ENCODE measurements around the gene ZNF329.

ZNF329 gene

DNA sequence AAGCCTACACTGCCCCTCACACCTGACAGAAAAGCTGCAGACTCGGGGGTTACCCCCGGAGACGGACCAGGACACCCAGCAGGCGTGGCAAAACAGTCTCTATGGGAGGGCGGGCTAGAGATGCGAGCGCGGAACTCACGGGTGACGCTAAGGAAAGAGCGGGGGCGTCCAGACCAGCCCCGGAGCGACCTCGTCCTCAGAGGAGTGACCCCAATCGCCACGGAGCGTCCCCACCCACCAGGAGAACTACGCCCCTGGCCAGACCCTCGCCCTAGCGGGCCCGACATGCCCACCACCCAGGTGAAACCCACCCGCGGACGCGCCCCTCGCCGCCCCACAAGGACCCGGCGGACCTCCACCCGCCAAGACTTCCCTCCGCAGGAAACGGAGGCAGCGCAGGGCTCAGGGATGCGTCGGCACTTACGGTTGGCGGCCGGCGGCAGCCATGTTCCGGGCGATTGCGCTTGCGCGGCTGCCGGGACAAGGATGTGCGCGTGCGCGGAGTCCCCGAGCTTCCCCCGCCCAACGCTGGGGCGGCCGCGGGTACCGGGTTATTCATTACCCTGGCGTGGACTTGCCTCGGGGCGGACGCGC lies at the start of gene ZNF329:
Gene ZNF329 (minus strand): TSS at position 462 of the 594 bp plus-strand sequence. CDS start 21,286 bp downstream, outside the sequence.
- peak within 1 kb of the TSS; percentile 90 for H3K4me3 ChIP-seq (ENCODE audit: low read length)
- TF ChIP-seq ZNF274 (IDR thresholded peaks at IDR 0.05; ENCODE audit: low read depth, low read length): no peak

GRCh38 chr19:58196901-58197616 lies 46.5 kb upstream of the ZNF329 start:
- H3K4me3 ChIP-seq (ENCODE audit: low read length): no peak overlapping the region
- TF ChIP-seq ZNF274 (IDR thresholded peaks at IDR 0.05; ENCODE audit: low read depth, low read length): peak; percentile 100

DNA sequence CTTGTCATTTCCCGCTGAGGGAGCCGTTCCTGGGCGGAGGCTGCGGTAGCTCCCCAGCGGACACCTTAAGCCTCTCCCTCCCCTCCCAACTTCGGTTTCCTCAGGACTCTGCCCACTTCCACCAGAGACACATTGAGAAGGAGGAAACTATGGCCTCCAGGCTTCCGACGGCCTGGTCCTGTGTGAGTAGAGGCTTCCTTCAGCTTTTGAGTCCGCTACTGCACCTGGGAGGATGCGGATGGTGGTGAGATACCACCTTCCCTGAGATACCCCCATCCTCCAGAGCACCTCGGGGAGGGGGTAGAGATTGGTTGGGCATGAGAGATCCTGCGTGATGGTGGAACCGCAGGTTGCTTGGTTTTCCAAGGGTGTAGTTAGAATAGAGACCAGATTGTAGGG lies 33.2 kb upstream of the ZNF329 start:
- no peak for TF ChIP-seq ZNF274 (IDR thresholded peaks at IDR 0.05; ENCODE audit: low read depth, low read length)
- H3K4me3 ChIP-seq (ENCODE audit: low read length): peak overlapping the region; percentile 91

DNA sequence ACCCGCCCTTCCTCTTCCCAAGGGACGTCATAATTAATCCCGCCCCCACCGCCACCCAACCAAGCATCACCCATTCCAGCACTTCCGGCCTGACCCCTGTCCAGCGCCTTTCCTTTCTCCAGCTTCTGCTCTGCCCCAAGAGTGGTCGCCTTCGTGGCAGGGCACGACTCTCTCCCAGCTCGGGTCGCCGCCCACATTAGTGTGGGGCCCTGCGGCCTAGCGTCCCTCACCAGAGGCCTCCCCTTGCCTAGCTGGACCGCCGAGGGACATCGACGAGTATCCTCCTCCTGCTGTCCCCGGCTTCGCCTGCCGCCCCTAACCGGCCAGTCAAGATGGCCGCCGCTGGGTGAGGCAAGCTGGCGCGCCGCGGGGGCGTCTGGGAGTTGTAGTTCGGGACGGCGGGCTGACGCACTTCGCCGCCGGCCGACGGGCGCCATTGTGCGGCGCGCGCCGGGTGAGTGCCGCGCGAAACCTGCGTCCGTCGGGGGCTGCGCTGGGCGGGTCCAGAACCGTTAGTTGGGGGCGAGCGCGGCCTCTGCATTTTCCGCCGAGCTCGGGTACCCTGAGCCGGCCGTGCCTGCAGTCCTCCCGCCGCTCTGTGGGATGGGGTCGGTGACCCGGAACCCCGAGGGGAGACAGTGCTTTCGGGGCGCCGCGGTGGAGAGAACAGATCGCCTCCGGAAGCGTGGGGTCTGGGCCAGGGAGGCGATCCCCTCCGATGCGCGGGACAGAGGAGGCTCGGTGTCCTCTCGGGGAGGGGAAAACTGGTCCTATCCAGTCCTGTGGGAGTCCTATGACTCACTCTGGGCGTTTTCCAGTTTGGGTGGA lies 32.6 kb upstream of the ZNF329 start, which contains the start of gene ZNF274:
Gene ZNF274 (plus strand): TSS at position 73 of the 828 bp plus-strand sequence. CDS start 905 bp downstream, outside the sequence.
- TF ChIP-seq ZNF274 (IDR thresholded peaks at IDR 0.05; ENCODE audit: low read depth, low read length): no peak
- H3K4me3 ChIP-seq (ENCODE audit: low read length): peak within 1 kb of the TSS; percentile 91

DNA sequence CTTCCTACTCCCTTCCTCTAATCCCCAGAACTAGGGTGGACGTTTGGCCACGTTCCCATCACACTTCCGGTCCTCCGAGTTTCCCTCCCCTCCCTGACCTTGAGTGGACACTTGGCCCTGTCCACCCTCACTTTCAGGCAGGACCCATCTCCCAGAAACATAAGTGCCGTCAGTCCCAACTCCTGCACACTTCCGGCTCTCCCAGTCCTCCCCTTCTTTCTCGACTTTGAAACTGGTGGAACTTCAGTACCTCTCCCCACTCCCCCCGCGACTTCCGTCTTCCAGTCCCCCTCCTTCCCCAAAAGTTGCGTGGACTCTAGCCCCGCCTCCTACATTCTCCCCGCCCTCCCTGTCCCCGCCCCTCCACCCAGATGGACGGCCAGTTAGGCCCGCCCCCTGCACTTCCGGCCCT lies 32.0 kb upstream of the ZNF329 start:
- no peak for TF ChIP-seq ZNF274 (IDR thresholded peaks at IDR 0.05; ENCODE audit: low read depth, low read length)

GRCh38 chr19:58181902-58182576 lies 31.4 kb upstream of the ZNF329 start:
- no peak for TF ChIP-seq ZNF274 (IDR thresholded peaks at IDR 0.05; ENCODE audit: low read depth, low read length)
- H3K4me3 ChIP-seq (ENCODE audit: low read length): peak overlapping the region; percentile 49; the same call in 1 of the 2 replicates

More for the DNA sequence above, 32.0 kb upstream of the ZNF329 start:
- H3K4me3 ChIP-seq (ENCODE audit: low read length): peak overlapping the region; percentile 91; the same call in 1 of the 2 replicates

GRCh38 chr19:58170860-58171259 lies 20.3 kb upstream of the ZNF329 start:
- TF ChIP-seq ZNF274 (IDR thresholded peaks at IDR 0.05; ENCODE audit: low read depth, low read length): no peak

DNA sequence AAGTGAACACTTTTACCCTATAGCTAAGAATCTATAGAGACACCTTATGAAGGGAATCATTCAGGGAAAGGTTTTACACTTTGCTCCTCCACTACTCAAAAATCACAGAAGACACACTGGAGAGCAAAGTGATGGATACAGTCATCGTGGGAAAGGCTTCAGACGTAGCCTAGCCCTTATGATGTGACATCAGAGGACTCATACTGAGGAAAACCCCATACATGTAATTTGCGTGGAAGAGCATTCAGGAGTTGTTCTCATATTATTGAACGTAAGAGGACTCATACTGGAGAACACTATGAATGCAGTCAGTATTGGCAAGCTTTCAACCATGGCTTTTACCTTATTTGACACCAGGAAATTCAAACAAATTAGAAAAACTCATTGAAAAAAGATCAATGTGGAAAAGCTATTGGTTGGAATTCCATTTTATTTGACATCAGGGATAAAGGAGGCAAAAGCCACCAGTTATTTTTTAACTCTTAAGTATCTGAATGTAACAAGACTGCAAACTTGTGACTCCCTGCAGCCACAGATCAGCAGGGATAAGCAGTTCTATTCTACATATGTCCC lies 16.2 kb upstream of the ZNF329 start:
- peak; percentile 90 for TF ChIP-seq ZNF274 (IDR thresholded peaks at IDR 0.05; ENCODE audit: low read depth, low read length)
- H3K4me3 ChIP-seq (ENCODE audit: low read length): no peak overlapping the region

More at GRCh38 chr19:58170860-58171259, 20.3 kb upstream of the ZNF329 start:
- no peak overlapping the region for H3K4me3 ChIP-seq (ENCODE audit: low read length)

DNA sequence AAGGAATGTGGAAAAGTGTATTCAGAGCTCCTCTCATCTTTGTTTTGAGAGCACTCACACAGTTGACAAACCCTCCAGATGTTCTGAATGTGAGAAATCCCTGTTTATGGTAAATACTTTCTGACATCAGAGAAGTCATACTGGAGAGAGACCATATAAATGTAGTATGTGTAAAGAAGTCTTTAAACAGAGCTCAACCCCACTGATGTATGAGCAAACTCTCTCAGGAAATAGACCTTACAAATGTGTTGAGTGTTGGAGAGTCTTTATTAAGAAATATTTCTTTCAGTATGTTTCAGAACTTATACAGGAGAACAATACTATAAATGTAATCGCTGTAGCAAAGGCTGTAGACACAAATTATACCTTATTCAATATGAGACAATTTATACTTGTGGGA lies 15.7 kb upstream of the ZNF329 start:
- no peak overlapping the region for H3K4me3 ChIP-seq (ENCODE audit: low read length)
- TF ChIP-seq ZNF274 (IDR thresholded peaks at IDR 0.05; ENCODE audit: low read depth, low read length): no peak

DNA sequence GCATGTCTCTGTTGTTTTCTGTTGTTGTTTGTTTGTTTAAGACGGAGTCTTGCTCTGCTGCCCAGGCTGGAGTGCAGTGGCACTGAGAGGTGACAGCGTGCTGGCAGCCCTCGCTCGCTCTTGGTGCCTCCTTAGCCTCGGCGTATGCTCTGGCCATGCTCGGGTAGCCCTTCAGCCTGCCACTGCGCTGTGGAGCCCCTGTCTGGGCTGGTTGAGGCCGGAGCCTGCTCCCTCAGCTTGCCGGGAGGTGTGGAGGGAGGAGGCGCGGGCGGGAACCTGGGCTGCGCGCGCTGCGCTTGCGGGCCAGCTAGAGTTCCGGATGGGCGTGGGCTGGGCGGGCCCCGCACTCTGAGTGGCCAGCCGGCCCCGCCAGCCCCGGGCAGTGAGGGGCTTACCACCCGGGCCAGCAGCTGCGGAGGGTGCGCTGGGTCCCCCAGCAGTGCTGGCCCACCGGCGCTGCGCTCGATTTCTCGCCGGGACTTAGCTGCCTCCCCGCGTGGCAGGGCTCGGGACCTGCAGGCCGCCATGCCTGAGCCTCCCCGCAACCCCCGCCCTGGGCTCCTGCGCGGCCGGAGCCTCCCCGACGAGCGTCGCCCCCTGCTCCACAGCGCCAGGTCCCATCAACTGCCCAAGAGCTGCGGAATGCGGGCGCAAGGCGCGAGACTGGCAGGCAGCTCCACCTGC lies 6.6 kb upstream of the ZNF329 start:
- TF ChIP-seq ZNF274 (IDR thresholded peaks at IDR 0.05; ENCODE audit: low read depth, low read length): no peak
- no peak overlapping the region for H3K4me3 ChIP-seq (ENCODE audit: low read length)

GRCh38 chr19:58154679-58155648 lies 4.4 kb upstream of the ZNF329 start:
- peak overlapping the region; percentile 69; the same call in 1 of the 2 replicates for H3K4me3 ChIP-seq (ENCODE audit: low read length)
- no peak for TF ChIP-seq ZNF274 (IDR thresholded peaks at IDR 0.05; ENCODE audit: low read depth, low read length)

DNA sequence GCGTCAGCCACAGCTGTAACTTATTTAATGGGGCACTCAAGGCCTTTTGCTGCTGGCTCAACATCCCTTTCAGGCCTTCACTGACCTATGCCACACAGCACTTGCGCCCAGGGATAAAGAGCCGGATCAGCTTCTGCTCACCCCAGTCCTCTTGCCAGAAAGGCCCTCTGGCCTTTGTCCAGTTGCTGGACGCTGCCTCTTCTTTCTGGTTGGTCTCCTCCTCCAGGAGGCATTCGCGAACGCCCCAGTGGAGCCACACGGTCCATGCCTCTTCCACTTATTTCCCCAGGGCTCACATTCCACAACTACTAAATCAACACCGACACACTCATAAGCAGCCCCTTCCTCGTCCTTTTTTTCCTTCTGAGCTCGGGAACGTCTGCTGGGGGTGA lies 3.7 kb upstream of the ZNF329 start:
- peak overlapping the region; percentile 69; the same call in 1 of the 2 replicates for H3K4me3 ChIP-seq (ENCODE audit: low read length)
- TF ChIP-seq ZNF274 (IDR thresholded peaks at IDR 0.05; ENCODE audit: low read depth, low read length): no peak
